Brain microvascular endothelial cell (primary cell): ENCODE measurements around the gene TBCC.

Experiments used
- DNase-seq: peaks from one replicate; pipeline ENCODE4 v3.0.0-alpha.2; 2020
- H3K27ac ChIP-seq: fragments of 250-450 bp; sonication (Bioruptor Pico); 2 replicates; pipeline ENCODE4 v1.5.1; 2020; ENCODE audit warnings: mild to moderate bottlenecking, moderate library complexity
- H3K27me3 ChIP-seq: fragments of 250-450 bp; sonication (Bioruptor Pico); replicated peaks from 2 replicates; pipeline ENCODE4 v1.5.1; 2020; ENCODE audit warnings: mild to moderate bottlenecking
- H3K36me3 ChIP-seq: fragments of 250-450 bp; sonication (Bioruptor Pico); replicated peaks from 2 replicates; pipeline ENCODE4 v1.5.1; 2020; ENCODE audit warnings: mild to moderate bottlenecking
- H3K4me3 ChIP-seq: 2 replicates; pipeline ENCODE4 v1.5.1; 2011; ENCODE audit warnings: low read depth, mild to moderate bottlenecking, control low read depth, low read length, moderate library complexity
- in situ Hi-C: cut with HindIII; loops from 2 replicates; pipeline ENCODE4 v1.10.0; 2017; ENCODE audit warnings: low sequenced_read_pairs, low pct_ligation_motif_present
- TF ChIP-seq, protein P1 (sequence below): IDR thresholded peaks from 2 replicates; pipeline ENCODE4 v1.5.1; 2011; ENCODE audit warnings: low read depth, mild to moderate bottlenecking, moderate library complexity, low read length, control low read depth, inconsistent platforms; ENCODE audit errors: missing control alignments

Gene TBCC

DNA sequence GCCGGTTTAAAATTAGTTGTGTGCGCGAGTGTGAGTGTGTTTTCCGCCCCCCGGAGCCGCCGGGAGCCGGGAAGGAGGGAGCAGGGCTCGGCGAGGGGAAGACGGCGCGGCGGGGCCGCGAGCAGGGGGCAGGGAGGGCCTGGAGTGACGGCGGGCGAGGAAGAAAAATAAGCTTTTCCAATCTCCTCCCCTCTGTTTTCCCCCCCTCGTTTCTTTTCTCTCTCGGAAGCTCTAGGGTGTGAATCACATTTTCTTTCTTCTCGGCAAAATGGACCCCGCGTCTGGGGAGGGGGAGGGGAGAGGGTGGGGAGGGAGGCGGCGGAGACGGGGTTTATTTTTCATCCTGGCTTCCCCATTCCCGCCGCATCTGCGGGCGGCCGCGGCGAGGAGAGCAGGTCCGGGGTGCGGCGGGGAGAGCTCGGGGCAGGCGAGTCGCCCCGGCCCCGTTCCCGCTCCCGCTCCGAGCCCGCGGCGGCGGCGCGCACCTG, 36.8 kb upstream of the TBCC start:
- DNase-seq: peak; percentile 85
- H3K27ac ChIP-seq: peak overlapping the region; percentile 98
- in situ Hi-C loops: no loop called here
- H3K27me3 ChIP-seq: no peaks in the 10 kb centered on the region
- H3K4me3 ChIP-seq: peak overlapping the region; percentile 78
- H3K36me3 ChIP-seq: no peaks in the 10 kb centered on the region
- TF ChIP-seq, protein P1, sequence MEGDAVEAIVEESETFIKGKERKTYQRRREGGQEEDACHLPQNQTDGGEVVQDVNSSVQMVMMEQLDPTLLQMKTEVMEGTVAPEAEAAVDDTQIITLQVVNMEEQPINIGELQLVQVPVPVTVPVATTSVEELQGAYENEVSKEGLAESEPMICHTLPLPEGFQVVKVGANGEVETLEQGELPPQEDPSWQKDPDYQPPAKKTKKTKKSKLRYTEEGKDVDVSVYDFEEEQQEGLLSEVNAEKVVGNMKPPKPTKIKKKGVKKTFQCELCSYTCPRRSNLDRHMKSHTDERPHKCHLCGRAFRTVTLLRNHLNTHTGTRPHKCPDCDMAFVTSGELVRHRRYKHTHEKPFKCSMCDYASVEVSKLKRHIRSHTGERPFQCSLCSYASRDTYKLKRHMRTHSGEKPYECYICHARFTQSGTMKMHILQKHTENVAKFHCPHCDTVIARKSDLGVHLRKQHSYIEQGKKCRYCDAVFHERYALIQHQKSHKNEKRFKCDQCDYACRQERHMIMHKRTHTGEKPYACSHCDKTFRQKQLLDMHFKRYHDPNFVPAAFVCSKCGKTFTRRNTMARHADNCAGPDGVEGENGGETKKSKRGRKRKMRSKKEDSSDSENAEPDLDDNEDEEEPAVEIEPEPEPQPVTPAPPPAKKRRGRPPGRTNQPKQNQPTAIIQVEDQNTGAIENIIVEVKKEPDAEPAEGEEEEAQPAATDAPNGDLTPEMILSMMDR: no peak

DNA sequence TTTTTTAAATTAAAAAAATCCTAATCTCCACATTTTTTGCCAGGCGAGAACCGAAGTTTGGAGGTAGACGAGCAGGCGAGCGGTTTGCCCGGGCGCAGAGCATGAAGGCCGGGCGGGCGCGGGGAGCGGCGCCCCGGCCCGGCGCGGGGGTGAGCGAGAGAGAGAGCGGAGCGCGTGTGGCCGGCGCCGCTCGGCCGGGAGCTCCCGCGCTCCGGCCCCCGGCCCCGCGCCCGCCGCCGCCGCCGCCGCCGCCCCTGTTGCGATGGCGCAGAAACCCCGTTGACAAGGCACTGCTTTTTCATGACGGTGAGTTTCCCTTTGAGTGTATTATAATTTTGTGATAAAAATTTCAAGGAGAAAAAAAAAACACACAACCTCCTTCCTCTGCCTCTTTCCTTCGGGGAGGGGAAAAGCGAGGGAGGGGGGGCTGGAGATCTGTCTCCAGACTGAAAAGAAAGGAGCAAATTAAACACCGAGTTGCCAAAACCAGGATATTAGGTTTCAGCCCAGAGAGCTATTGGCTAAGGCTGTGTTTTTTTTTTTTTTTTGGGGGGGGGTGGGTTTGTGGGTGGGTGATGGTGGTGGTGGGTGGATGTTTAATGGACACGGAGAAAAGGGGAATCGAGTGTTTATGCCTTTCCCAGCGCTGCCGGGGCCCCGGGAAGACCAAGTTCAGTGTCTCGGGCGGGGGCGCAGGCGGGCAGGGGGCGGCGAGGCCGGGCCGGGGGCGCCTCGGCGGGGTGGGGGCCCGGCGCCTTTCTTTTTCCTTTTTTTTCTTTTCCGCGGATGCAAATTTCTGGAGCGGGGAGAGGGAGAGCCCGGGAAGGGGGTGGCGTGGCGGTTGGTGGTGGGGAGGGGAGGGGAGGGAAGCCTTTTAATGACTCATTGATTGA, 36.1 kb upstream of the TBCC start, which contains the start of gene BICRAL:
BICRAL (plus strand) TSS at position 257 of the 893 bp plus-strand sequence. CDS start 39,971 bp downstream, outside the sequence.
- in situ Hi-C loops: no loop called here
- Histone ChIP-seq H3K27ac (peak within 1 kb of the TSS; percentile 98), H3K4me3 (peak within 1 kb of the TSS; percentile 78), H3K27me3 (no peaks in the 10 kb centered on the region), H3K36me3 (no peaks in the 10 kb centered on the region)
- DNase-seq: peak; percentile 58
- TF ChIP-seq, protein P1: no peak

DNA sequence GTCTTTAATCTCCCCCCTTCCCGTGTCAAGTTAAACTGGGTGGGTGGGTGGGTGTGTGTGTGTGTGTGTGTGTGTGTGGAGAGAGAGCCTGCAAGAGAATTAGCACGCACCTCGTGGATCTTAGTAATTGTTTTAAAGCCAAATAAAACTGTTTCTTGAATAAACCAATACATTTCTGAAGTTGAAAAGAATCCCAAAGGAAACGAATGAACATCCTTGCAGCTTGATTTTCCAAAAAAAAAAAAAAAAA, 35.6 kb upstream of the TBCC start:
- TF ChIP-seq, protein P1: no peak
- Histone ChIP-seq H3K4me3 (peak overlapping the region; percentile 78), H3K27me3 (no peaks in the 10 kb centered on the region), H3K36me3 (no peaks in the 10 kb centered on the region), H3K27ac (peak overlapping the region; percentile 98)
- no peak for DNase-seq
- in situ Hi-C loops: no loop called here

- no peak for DNase-seq
- TF ChIP-seq, protein P1: no peak
- H3K27me3 ChIP-seq: no peaks in the 10 kb centered on the region
- no peak overlapping the region for H3K4me3 ChIP-seq
- in situ Hi-C loops: no loop called here
- H3K36me3 ChIP-seq: no peaks in the 10 kb centered on the region
- H3K27ac ChIP-seq: no peak overlapping the region
These were observed 33.6 kb upstream of the TBCC start for GRCh38 chr6:42779521-42779920.

DNA sequence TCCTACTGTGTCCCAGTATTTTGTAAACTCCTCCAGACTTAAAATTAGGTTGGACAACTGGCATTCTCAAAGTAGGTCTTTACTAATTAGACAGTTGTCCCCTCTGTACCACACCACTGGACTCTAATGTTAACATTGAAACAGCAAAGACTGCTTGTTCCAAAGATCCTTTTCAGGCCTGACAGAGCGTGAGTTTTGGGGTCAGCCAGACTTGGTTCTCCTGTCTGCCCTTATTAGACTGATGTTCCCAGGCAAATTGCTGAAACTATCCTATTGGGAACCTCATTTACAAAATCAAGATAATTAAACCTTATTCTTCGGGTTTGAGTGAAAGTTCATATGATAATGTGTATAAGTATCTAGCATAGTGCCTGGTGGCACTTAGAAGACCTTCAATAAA, 32.2 kb upstream of the TBCC start:
- no peak for DNase-seq
- in situ Hi-C loops: no loop called here
- Histone ChIP-seq H3K36me3 (no peaks in the 10 kb centered on the region), H3K4me3 (no peak overlapping the region), H3K27ac (no peak overlapping the region), H3K27me3 (no peaks in the 10 kb centered on the region)
- TF ChIP-seq, protein P1: no peak
